ENCODE data around the gene CREB5. TPM values are rescaled to one million over a fixed set of nuclear protein-coding genes. Genes with fewer than 3 reads are reported as not detected.

The CREB5 gene
- total RNA-seq, 1 experiment from 2014 or later, result 5.2 TPM

DNA sequence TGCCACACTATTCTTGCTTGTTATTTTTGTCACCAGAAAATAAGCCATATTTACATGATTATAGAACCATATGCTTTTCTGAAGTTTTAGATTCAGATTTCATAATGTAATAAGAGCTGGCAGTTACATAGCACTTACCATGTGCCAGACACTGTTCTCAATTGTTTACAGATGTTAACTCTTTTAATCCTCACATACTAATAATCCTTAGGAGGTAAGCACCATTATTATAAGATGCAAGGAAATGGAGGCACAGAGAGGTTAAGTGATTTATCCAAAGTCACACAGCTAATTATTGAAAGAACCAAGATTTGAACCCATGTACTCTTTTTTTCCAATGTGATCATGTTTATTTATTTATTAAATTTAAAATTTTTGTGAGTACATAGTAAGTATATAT lies 57.2 kb downstream of the CREB5 start:
- BruUV-seq (replicated peaks), result no TSS peak
- CTCF ChIA-PET, result interaction anchor here (0.6 kb wide), 1 partner anchor 18 kb away, joined by 3 read pairs; no protein-coding TSS in a partner anchor
- ATAC-seq, result no peak

DNA sequence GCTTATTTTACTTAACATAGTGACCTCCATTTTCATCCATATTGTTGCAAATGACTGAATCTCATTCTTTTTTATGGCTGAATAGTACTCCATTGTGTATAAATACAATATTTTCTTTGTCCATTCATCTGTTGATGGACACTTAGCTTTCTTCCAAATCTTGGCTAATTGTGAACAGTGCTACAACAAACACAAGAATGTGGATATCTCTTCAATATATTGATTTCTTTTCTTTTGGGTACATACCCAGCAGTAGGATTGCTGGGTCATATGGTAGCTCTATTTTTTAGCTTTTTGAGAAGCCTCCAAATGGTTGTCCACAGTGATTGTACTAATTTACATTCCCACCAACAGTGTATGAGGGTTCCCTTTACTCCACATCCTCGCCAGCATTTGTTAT lies 58.0 kb downstream of the CREB5 start:
- Histone ChIP-seq H3K27ac (ENCODE audit: low read length) (no peak overlapping the region), H3K4me3 (ENCODE audit: low read length) (no peak overlapping the region), H3K9me3 (ENCODE audit: low read length) (no peaks in the 10 kb centered on the region), H3K36me3 (ENCODE audit: low read depth, low read length) (no peaks in the 10 kb centered on the region), H3K9me2 (replicated peaks; ENCODE audit: low read length) (no peaks in the 10 kb centered on the region), H3K9ac (ENCODE audit: low read length) (no peak overlapping the region), H3F3A (ENCODE audit: low read length, unreplicated experiment) (no peaks in the 10 kb centered on the region), H3K79me2 (ENCODE audit: low read length) (no peaks in the 10 kb centered on the region), H3K4me2 (ENCODE audit: low read length) (no peak overlapping the region), H3K27me3 (ENCODE audit: low read length) (no peaks in the 10 kb centered on the region), H2AFZ (ENCODE audit: low read length) (no peak overlapping the region), H3K4me1 (ENCODE audit: insufficient read depth, low read length) (peaks cover 14% of the 10 kb centered on the region), H4K20me1 (ENCODE audit: low read length) (no peaks in the 10 kb centered on the region)
- DNase-seq (no peak), ATAC-seq (no peak)
- TF ChIP-seq EZH2 (IDR thresholded peaks at IDR 0.05; ENCODE audit: low read length, unreplicated experiment) (no peak), EZH2phosphoT487 (IDR thresholded peaks at IDR 0.05; ENCODE audit: borderline replicate concordance, low read length) (no peak)
- TF ChIP-seq, protein P1, sequence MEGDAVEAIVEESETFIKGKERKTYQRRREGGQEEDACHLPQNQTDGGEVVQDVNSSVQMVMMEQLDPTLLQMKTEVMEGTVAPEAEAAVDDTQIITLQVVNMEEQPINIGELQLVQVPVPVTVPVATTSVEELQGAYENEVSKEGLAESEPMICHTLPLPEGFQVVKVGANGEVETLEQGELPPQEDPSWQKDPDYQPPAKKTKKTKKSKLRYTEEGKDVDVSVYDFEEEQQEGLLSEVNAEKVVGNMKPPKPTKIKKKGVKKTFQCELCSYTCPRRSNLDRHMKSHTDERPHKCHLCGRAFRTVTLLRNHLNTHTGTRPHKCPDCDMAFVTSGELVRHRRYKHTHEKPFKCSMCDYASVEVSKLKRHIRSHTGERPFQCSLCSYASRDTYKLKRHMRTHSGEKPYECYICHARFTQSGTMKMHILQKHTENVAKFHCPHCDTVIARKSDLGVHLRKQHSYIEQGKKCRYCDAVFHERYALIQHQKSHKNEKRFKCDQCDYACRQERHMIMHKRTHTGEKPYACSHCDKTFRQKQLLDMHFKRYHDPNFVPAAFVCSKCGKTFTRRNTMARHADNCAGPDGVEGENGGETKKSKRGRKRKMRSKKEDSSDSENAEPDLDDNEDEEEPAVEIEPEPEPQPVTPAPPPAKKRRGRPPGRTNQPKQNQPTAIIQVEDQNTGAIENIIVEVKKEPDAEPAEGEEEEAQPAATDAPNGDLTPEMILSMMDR (conservative IDR thresholded peaks at IDR 0.05; ENCODE audit: low read depth, low read length), result no peak
- ChIA-PET CTCF (no interaction called here), POLR2A (ENCODE audit: unreplicated experiment) (no interaction called here)
- intact Hi-C loops (cut with micrococcal nuclease), result no loop called here
- BruUV-seq (replicated peaks), result no TSS peak

More for the DNA sequence above, 57.2 kb downstream of the CREB5 start:
- H4K20me1 ChIP-seq (ENCODE audit: low read length), result no peaks in the 10 kb centered on the region
- H2AFZ ChIP-seq (ENCODE audit: low read length), result no peak overlapping the region
- POLR2A ChIA-PET (ENCODE audit: unreplicated experiment), result no interaction called here
- no peaks in the 10 kb centered on the region for H3K79me2 ChIP-seq (ENCODE audit: low read length)
- no peak overlapping the region for H3K4me2 ChIP-seq (ENCODE audit: low read length)
- H3F3A ChIP-seq (ENCODE audit: low read length, unreplicated experiment), result no peaks in the 10 kb centered on the region
- H3K4me3 ChIP-seq (ENCODE audit: low read length), result no peak overlapping the region
- H3K9me3 ChIP-seq (ENCODE audit: low read length), result no peaks in the 10 kb centered on the region
- H3K27ac ChIP-seq (ENCODE audit: low read length), result no peak overlapping the region
- DNase-seq, result no peak
- H3K36me3 ChIP-seq (ENCODE audit: low read depth, low read length), result no peaks in the 10 kb centered on the region
- TF ChIP-seq, protein P1 (conservative IDR thresholded peaks at IDR 0.05; ENCODE audit: low read depth, low read length), result no peak
- no peak for TF ChIP-seq EZH2phosphoT487 (IDR thresholded peaks at IDR 0.05; ENCODE audit: borderline replicate concordance, low read length)
- TF ChIP-seq EZH2 (IDR thresholded peaks at IDR 0.05; ENCODE audit: low read length, unreplicated experiment), result no peak
- no peaks in the 10 kb centered on the region; the same call in 1 of the 2 replicates for H3K27me3 ChIP-seq (ENCODE audit: low read length)
- H3K9me2 ChIP-seq (replicated peaks; ENCODE audit: low read length), result no peaks in the 10 kb centered on the region
- peaks cover 14% of the 10 kb centered on the region for H3K4me1 ChIP-seq (ENCODE audit: insufficient read depth, low read length)
- H3K9ac ChIP-seq (ENCODE audit: low read length), result no peak overlapping the region
- intact Hi-C loops (cut with micrococcal nuclease), result no loop called here

DNA sequence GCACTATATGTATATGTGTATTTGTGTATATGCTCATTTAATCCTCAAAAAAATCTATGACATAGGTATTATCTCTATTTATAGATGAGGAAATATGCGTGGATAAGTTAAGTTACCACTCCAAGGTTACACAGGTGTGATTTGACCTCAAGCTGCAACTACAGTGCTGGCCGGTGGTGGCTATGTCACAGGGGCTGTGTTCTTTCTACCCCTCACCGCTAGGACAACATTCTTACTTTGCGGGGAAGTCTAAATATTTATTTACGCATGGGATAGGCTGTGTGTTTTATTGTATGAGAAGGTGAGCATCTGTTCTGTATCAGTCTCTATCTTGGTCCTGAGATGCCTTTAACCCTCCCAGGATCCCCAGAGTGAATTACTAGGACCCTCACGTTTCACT lies 60.0 kb downstream of the CREB5 start:
- Histone ChIP-seq H3K4me2 (ENCODE audit: low read length) (no peak overlapping the region), H3K9me3 (ENCODE audit: low read length) (no peaks in the 10 kb centered on the region), H4K20me1 (ENCODE audit: low read length) (no peaks in the 10 kb centered on the region), H3K4me3 (ENCODE audit: low read length) (no peak overlapping the region), H3K9ac (ENCODE audit: low read length) (no peak overlapping the region), H3K79me2 (ENCODE audit: low read length) (no peaks in the 10 kb centered on the region), H3K27ac (ENCODE audit: low read length) (no peak overlapping the region), H3K36me3 (ENCODE audit: low read depth, low read length) (no peaks in the 10 kb centered on the region), H3F3A (ENCODE audit: low read length, unreplicated experiment) (no peaks in the 10 kb centered on the region), H2AFZ (ENCODE audit: low read length) (no peak overlapping the region), H3K27me3 (ENCODE audit: low read length) (no peaks in the 10 kb centered on the region), H3K4me1 (ENCODE audit: insufficient read depth, low read length) (no peaks in the 10 kb centered on the region), H3K9me2 (replicated peaks; ENCODE audit: low read length) (no peaks in the 10 kb centered on the region)
- intact Hi-C loops (cut with micrococcal nuclease), result no loop called here
- TF ChIP-seq, protein P1 (conservative IDR thresholded peaks at IDR 0.05; ENCODE audit: low read depth, low read length), result no peak
- no peak for TF ChIP-seq EZH2phosphoT487 (IDR thresholded peaks at IDR 0.05; ENCODE audit: borderline replicate concordance, low read length)
- TF ChIP-seq EZH2 (IDR thresholded peaks at IDR 0.05; ENCODE audit: low read length, unreplicated experiment), result no peak
- BruUV-seq (replicated peaks), result no TSS peak
- DNase-seq, result no peak
- POLR2A ChIA-PET (ENCODE audit: unreplicated experiment), result no interaction called here
- no peak for ATAC-seq
- CTCF ChIA-PET, result no interaction called here

Data from PC-3 (cell line).